K562 (cell line): Measurements from ENCODE around the gene GATA2. TPM values are rescaled to one million over a fixed set of nuclear protein-coding genes. Genes with fewer than 3 reads are reported as not detected.

Experiments used
- BHLHE40 ChIP-seq: IDR thresholded peaks from 2 replicates; pipeline ENCODE4 v1.6.1; 2011; ENCODE audit warnings: low read length, improper control_type of control experiment
- BMI1 ChIP-seq: fragments of 150-350 bp; IDR thresholded peaks from 2 replicates; pipeline ENCODE4 v1.6.1; 2014; ENCODE audit warnings: low read length
- CREB1 ChIP-seq, 2 experiments: sonication (generic) in 1 of 2; formaldehyde crosslinking in 1 of 2; IDR thresholded peaks; 2 replicates each; pipeline versions ENCODE4 v1.6.1 to v1.8.0; 2012 to 2022; ENCODE audit warnings: inconsistent platforms in 1 of 2, mild to moderate bottlenecking in 1 of 2, missing genetic modification reagents in 1 of 2, moderate library complexity in 1 of 2
- NUFIP1 ChIP-seq: fragments of 450-650 bp; IDR thresholded peaks from 2 replicates; pipeline ENCODE4 v1.6.1; 2018; ENCODE audit not compliant: partially characterized antibody
- PHF8 ChIP-seq: fragments of 200-600 bp; sonication (generic); IDR thresholded peaks from 2 replicates; pipeline ENCODE4 v1.6.1; 2012; ENCODE audit warnings: mixed run types, mild to moderate bottlenecking, inconsistent platforms, low read length, moderate library complexity, borderline replicate concordance
- RBFOX2 ChIP-seq: fragments of 200-400 bp; formaldehyde crosslinking; IDR thresholded peaks from 2 replicates; pipeline ENCODE4 v1.6.1; 2017; ENCODE audit warnings: low read depth, mild to moderate bottlenecking, low read length, moderate library complexity
- RBM22 ChIP-seq: fragments of 200-400 bp; formaldehyde crosslinking; IDR thresholded peaks from 2 replicates; pipeline ENCODE4 v1.6.1; 2018; ENCODE audit warnings: low read length, low read depth; ENCODE audit not compliant: poor library complexity, severe bottlenecking
- TCF3 ChIP-seq: sonication (generic); formaldehyde crosslinking; IDR thresholded peaks from 2 replicates; pipeline ENCODE4 v1.4.0; 2020; ENCODE audit warnings: mild to moderate bottlenecking, missing genetic modification reagents
- ZFX ChIP-seq: sonication (generic); formaldehyde crosslinking; IDR thresholded peaks from 2 replicates; pipeline ENCODE4 v1.8.0; 2022; ENCODE audit warnings: mild to moderate bottlenecking, missing genetic modification reagents, moderate library complexity
- ZNF197 ChIP-seq: fragments of 200-800 bp; sonication (Bioruptor generic); IDR thresholded peaks from 2 replicates; pipeline ENCODE4 v1.6.1; 2016; ENCODE audit warnings: low read depth, missing genetic modification characterization, missing compliant biosample characterization
- polyA plus RNA-seq, 8 experiments: library from polyadenylated mRNA; depleted of rRNA in 4 of 8; stranded (reverse) in 5 of 8; unstranded in 3 of 8; fragments of >200 nt; fragmentation: Nextera tagmentation in 2 of 8; fragmentation: Illumina TruSeq in 1 of 8; extraction: Ambion mirVana in 2 of 8; extraction: Trizol in 1 of 8; gene quantifications; 2 replicates each; pipeline versions ENCODE4 v1.2.1 to v1.2.3, GENCODE V29; 2011 to 2014; ENCODE audit warnings: inconsistent platforms in 1 of 8, missing spikeins in 1 of 8
- total RNA-seq, 7 experiments: library from RNA; depleted of rRNA in 6 of 7; stranded (reverse); fragments of >200 nt in 6 of 7; fragmentation: Illumina TruSeq in 2 of 7; extraction: Trizol in 2 of 7; gene quantifications; 2 replicates each; pipeline versions ENCODE4 v1.2.1 to v1.2.3, GENCODE V29; 2011 to 2021; ENCODE audit warnings: low replicate concordance in 1 of 7
- TF ChIP-seq, protein P1 (sequence below): fragments of 450-650 bp; IDR thresholded peaks from 2 replicates; pipeline ENCODE4 v1.6.1; 2018; ENCODE audit not compliant: partially characterized antibody
- TF ChIP-seq, protein P2 (sequence below): sonication (generic); formaldehyde crosslinking; IDR thresholded peaks from 2 replicates; pipeline ENCODE4 v1.8.0; 2023; ENCODE audit warnings: mild to moderate bottlenecking, missing genetic modification reagents
- TF ChIP-seq, protein P3 (sequence below), 2 experiments: fragments of 450-650 bp; conservative IDR thresholded peaks; 2 replicates each; pipeline ENCODE4 v1.6.1; 2017; ENCODE audit warnings: mild to moderate bottlenecking in 2 of 2, moderate library complexity in 2 of 2
- TF ChIP-seq, protein P4 (sequence below): sonication (generic); formaldehyde crosslinking; IDR thresholded peaks from 2 replicates; pipeline ENCODE4 v1.8.1; 2023; ENCODE audit warnings: mild to moderate bottlenecking, missing genetic modification reagents

Gene GATA2
- total and polyA plus RNA-seq, 9 of the 15 experiments (the other 6 are each of a cell fraction or from before 2014, with no cell fraction given): 8.5 to 218 (median 50.8) TPM

DNA sequence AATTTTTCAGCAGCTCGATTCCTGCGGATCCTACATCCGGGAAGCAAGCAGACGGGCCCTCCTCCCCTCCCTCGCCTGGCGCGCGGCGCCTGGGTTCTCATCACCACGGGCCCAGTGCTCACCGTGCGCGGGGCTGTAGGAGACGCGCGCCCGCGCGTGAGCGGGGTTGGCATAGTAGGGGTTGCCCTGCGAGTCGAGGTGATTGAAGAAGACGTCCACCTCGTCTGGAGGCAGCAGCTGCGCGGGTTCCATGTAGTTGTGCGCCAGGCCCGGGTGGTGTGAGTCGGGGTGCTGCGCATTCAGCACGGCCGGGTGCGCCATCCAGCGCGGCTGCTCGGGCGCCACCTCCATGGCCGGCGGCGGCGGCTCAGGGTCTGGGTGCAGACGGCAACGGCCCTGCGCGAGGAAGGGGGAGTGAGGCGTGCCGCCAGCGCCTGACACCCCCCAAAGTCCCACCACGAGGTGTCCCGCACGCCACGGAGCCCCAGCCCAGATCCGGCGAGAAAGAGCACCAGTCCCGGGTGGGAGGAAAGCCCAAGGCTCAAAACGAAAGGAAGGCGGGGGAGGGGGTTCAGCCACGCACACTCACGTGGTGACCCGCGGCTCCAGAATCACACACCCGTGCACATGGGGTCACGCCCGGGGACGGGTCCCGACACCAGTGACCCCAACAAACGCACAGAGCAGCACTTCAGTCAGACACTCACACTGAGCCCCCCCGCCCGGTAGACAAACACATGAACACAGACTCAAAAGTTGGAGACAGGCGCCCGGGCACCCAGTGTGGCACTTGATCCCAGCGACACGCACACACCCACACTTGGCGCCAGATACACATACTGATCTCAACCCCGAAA lies 6.1 kb downstream of the GATA2 start (continued):
- TF ChIP-seq, protein P1, sequence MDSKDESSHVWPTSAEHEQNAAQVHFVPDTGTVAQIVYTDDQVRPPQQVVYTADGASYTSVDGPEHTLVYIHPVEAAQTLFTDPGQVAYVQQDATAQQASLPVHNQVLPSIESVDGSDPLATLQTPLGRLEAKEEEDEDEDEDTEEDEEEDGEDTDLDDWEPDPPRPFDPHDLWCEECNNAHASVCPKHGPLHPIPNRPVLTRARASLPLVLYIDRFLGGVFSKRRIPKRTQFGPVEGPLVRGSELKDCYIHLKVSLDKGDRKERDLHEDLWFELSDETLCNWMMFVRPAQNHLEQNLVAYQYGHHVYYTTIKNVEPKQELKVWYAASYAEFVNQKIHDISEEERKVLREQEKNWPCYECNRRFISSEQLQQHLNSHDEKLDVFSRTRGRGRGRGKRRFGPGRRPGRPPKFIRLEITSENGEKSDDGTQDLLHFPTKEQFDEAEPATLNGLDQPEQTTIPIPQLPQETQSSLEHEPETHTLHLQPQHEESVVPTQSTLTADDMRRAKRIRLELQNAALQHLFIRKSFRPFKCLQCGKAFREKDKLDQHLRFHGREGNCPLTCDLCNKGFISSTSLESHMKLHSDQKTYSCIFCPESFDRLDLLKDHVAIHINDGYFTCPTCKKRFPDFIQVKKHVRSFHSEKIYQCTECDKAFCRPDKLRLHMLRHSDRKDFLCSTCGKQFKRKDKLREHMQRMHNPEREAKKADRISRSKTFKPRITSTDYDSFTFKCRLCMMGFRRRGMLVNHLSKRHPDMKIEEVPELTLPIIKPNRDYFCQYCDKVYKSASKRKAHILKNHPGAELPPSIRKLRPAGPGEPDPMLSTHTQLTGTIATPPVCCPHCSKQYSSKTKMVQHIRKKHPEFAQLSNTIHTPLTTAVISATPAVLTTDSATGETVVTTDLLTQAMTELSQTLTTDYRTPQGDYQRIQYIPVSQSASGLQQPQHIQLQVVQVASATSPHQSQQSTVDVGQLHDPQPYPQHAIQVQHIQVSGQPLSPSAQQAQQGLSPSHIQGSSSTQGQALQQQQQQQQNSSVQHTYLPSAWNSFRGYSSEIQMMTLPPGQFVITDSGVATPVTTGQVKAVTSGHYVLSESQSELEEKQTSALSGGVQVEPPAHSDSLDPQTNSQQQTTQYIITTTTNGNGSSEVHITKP: no peak
- no peak for TF ChIP-seq NUFIP1
- no peak for TF ChIP-seq ZFX (CRISPR knock-in tag)
- TF ChIP-seq, protein P2, sequence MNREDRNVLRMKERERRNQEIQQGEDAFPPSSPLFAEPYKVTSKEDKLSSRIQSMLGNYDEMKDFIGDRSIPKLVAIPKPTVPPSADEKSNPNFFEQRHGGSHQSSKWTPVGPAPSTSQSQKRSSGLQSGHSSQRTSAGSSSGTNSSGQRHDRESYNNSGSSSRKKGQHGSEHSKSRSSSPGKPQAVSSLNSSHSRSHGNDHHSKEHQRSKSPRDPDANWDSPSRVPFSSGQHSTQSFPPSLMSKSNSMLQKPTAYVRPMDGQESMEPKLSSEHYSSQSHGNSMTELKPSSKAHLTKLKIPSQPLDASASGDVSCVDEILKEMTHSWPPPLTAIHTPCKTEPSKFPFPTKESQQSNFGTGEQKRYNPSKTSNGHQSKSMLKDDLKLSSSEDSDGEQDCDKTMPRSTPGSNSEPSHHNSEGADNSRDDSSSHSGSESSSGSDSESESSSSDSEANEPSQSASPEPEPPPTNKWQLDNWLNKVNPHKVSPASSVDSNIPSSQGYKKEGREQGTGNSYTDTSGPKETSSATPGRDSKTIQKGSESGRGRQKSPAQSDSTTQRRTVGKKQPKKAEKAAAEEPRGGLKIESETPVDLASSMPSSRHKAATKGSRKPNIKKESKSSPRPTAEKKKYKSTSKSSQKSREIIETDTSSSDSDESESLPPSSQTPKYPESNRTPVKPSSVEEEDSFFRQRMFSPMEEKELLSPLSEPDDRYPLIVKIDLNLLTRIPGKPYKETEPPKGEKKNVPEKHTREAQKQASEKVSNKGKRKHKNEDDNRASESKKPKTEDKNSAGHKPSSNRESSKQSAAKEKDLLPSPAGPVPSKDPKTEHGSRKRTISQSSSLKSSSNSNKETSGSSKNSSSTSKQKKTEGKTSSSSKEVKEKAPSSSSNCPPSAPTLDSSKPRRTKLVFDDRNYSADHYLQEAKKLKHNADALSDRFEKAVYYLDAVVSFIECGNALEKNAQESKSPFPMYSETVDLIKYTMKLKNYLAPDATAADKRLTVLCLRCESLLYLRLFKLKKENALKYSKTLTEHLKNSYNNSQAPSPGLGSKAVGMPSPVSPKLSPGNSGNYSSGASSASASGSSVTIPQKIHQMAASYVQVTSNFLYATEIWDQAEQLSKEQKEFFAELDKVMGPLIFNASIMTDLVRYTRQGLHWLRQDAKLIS (CRISPR knock-in tag): peak; percentile 17
- TF ChIP-seq BHLHE40: peak; percentile 35; the same call in 1 of the 2 replicates
- TF ChIP-seq ZNF197 (CRISPR knock-in tag): no peak
- 0 out of 2 replicates have a peak, but pooled peaks have one; percentile 13 for TF ChIP-seq PHF8
- TF ChIP-seq, protein P3, sequence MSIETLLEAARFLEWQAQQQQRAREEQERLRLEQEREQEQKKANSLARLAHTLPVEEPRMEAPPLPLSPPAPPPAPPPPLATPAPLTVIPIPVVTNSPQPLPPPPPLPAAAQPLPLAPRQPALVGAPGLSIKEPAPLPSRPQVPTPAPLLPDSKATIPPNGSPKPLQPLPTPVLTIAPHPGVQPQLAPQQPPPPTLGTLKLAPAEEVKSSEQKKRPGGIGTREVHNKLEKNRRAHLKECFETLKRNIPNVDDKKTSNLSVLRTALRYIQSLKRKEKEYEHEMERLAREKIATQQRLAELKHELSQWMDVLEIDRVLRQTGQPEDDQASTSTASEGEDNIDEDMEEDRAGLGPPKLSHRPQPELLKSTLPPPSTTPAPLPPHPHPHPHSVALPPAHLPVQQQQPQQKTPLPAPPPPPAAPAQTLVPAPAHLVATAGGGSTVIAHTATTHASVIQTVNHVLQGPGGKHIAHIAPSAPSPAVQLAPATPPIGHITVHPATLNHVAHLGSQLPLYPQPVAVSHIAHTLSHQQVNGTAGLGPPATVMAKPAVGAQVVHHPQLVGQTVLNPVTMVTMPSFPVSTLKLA (conservative IDR thresholded peaks at IDR 0.05): peak; percentile 56 to 72
- TF ChIP-seq, protein P4, sequence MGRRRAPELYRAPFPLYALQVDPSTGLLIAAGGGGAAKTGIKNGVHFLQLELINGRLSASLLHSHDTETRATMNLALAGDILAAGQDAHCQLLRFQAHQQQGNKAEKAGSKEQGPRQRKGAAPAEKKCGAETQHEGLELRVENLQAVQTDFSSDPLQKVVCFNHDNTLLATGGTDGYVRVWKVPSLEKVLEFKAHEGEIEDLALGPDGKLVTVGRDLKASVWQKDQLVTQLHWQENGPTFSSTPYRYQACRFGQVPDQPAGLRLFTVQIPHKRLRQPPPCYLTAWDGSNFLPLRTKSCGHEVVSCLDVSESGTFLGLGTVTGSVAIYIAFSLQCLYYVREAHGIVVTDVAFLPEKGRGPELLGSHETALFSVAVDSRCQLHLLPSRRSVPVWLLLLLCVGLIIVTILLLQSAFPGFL (CRISPR knock-in tag): no peak
- TF ChIP-seq TCF3 (CRISPR knock-in tag): no peak
- no peak for TF ChIP-seq BMI1
- peak; percentile 29 for TF ChIP-seq RBM22
- 0 out of 2 replicates have a peak, but pooled peaks have one; percentile 31 for TF ChIP-seq CREB1 (IDR thresholded peaks at IDR 0.05)
- TF ChIP-seq CREB1 (CRISPR knock-in tag; IDR thresholded peaks at IDR 0.05): no peak; the same call in 1 of the 2 replicates
- TF ChIP-seq RBFOX2: peak; percentile 75
